Activated CD4-positive, alpha-beta T cell treated with anti-CD3 and anti-CD28 coated beads, Interleukin-2, amount 10 ng/mL, durations not matched to agents 24 days and 14 days (primary cell): Measurements from ENCODE around the gene PRSS53. TPM values are rescaled to one million over a fixed set of nuclear protein-coding genes. Genes with fewer than 3 reads are reported as not detected.

Experiments used
- DNase-seq: peaks from one replicate; pipeline ENCODE4 v3.0.0; 2022
- H3K27ac Mint-ChIP-seq: one replicate; pipeline ENCODE4 v1.8.0; 2022; ENCODE audit warnings: mild to moderate bottlenecking, mixed read lengths
- H3K27me3 Mint-ChIP-seq: one replicate; pipeline ENCODE4 v1.8.0; 2022; ENCODE audit warnings: mixed read lengths
- H3K36me3 Mint-ChIP-seq: one replicate; pipeline ENCODE4 v1.8.0; 2022; ENCODE audit warnings: low read depth, mild to moderate bottlenecking, mixed read lengths
- H3K4me1 Mint-ChIP-seq: one replicate; pipeline ENCODE4 v1.8.0; 2021; ENCODE audit warnings: mixed read lengths
- H3K4me3 Mint-ChIP-seq: one replicate; pipeline ENCODE4 v1.8.0; 2022; ENCODE audit warnings: mild to moderate bottlenecking, moderate library complexity, mixed read lengths
- H3K9me3 Mint-ChIP-seq: one replicate; pipeline ENCODE4 v1.8.0; 2021; ENCODE audit warnings: mixed read lengths
- intact Hi-C: fragments of 100-400 bp; cut with micrococcal nuclease; formaldehyde crosslinking; loops from one replicate; pipeline ENCODE4 v1.15.1; 2023
- total RNA-seq: library from RNA; stranded (reverse); gene quantifications from 2 replicates; pipeline ENCODE4 v1.2.3, GENCODE V29; 2022

Gene PRSS53
- total RNA-seq, 1 donor from 2014 or later = 4.8 TPM

GRCh38 chr16:31129568-31130335 lies 41.0 kb upstream of the PRSS53 start:
- no peak for DNase-seq
- intact Hi-C loops = no loop called here
- Mint-ChIP-seq H3K4me1 (peaks cover 6% of the 10 kb centered on the region), H3K27ac (no peak overlapping the region), H3K9me3 (no peaks in the 10 kb centered on the region), H3K27me3 (no peaks in the 10 kb centered on the region), H3K4me3 (no peak overlapping the region), H3K36me3 (peaks cover 32% of the 10 kb centered on the region)

GRCh38 chr16:31128711-31129567 lies 40.2 kb upstream of the PRSS53 start:
- H3K4me1 Mint-ChIP-seq = peaks cover 6% of the 10 kb centered on the region
- H3K9me3 Mint-ChIP-seq = no peaks in the 10 kb centered on the region
- H3K27me3 Mint-ChIP-seq = no peaks in the 10 kb centered on the region
- H3K27ac Mint-ChIP-seq = peak overlapping the region; percentile 69
- H3K4me3 Mint-ChIP-seq = no peak overlapping the region
- DNase-seq = no peak
- peaks cover 36% of the 10 kb centered on the region for H3K36me3 Mint-ChIP-seq
- intact Hi-C loops = no loop called here

GRCh38 chr16:31127182-31127581 lies 38.4 kb upstream of the PRSS53 start:
- peaks cover 6% of the 10 kb centered on the region for H3K4me1 Mint-ChIP-seq
- H3K36me3 Mint-ChIP-seq = peaks cover 40% of the 10 kb centered on the region
- H3K4me3 Mint-ChIP-seq = no peak overlapping the region
- no peaks in the 10 kb centered on the region for H3K27me3 Mint-ChIP-seq
- H3K9me3 Mint-ChIP-seq = no peaks in the 10 kb centered on the region
- no peak overlapping the region for H3K27ac Mint-ChIP-seq
- intact Hi-C loops = no loop called here
- no peak for DNase-seq

GRCh38 chr16:31125844-31126243 lies 37.1 kb upstream of the PRSS53 start:
- intact Hi-C loops = no loop called here
- Mint-ChIP-seq H3K36me3 (peaks cover 46% of the 10 kb centered on the region), H3K9me3 (no peaks in the 10 kb centered on the region), H3K4me3 (no peak overlapping the region), H3K4me1 (peaks cover 6% of the 10 kb centered on the region), H3K27ac (no peak overlapping the region), H3K27me3 (no peaks in the 10 kb centered on the region)
- no peak for DNase-seq

- H3K4me1 Mint-ChIP-seq = peaks cover 8% of the 10 kb centered on the region
- DNase-seq = no peak
- no peaks in the 10 kb centered on the region for H3K27me3 Mint-ChIP-seq
- peaks cover 35% of the 10 kb centered on the region for H3K36me3 Mint-ChIP-seq
- no peaks in the 10 kb centered on the region for H3K9me3 Mint-ChIP-seq
- no peak overlapping the region for H3K4me3 Mint-ChIP-seq
- no peak overlapping the region for H3K27ac Mint-ChIP-seq
- intact Hi-C loops = no loop called here
Measured at GRCh38 chr16:31120129-31120528, 31.4 kb upstream of the PRSS53 start.

GRCh38 chr16:31118223-31119155 lies 29.7 kb upstream of the PRSS53 start:
- Mint-ChIP-seq H3K9me3 (no peaks in the 10 kb centered on the region), H3K27ac (peak overlapping the region; percentile 89), H3K4me3 (peak overlapping the region; percentile 88), H3K36me3 (peaks cover 32% of the 10 kb centered on the region), H3K4me1 (peaks cover 11% of the 10 kb centered on the region), H3K27me3 (no peaks in the 10 kb centered on the region)
- intact Hi-C loops = loop anchor here (5.0 kb wide), 1 partner anchor 161 kb away; the partner anchor contains the start of gene SETD1A
- DNase-seq = no peak

- DNase-seq = peak; percentile 99
- intact Hi-C loops = loop anchor here (1.0 to 5.0 kb wide), 6 partner anchors 25 to 195 kb away; partner anchors contain the start of genes SETD1A, STX4, ZNF646 and ZNF668
- H3K4me1 Mint-ChIP-seq = peaks cover 11% of the 10 kb centered on the region
Measured at GRCh38 chr16:31117384-31118222, 28.9 kb upstream of the PRSS53 start, which contains the start of gene KAT8. Gene KAT8 (plus strand): TSS chr16:31117664. CDS start chr16:31117682, 18 bp downstream.

GRCh38 chr16:31114468-31114867 lies 25.7 kb upstream of the PRSS53 start:
- no peaks in the 10 kb centered on the region for H3K9me3 Mint-ChIP-seq
- peak overlapping the region; percentile 34 for H3K27ac Mint-ChIP-seq
- DNase-seq = no peak
- intact Hi-C loops = no loop called here
- no peak overlapping the region for H3K4me3 Mint-ChIP-seq
- H3K4me1 Mint-ChIP-seq = peaks cover 19% of the 10 kb centered on the region
- H3K36me3 Mint-ChIP-seq = peaks cover 32% of the 10 kb centered on the region
- H3K27me3 Mint-ChIP-seq = no peaks in the 10 kb centered on the region

More at GRCh38 chr16:31117384-31118222, 28.9 kb upstream of the PRSS53 start, which contains the start of gene KAT8:
- Mint-ChIP-seq H3K9me3 (no peaks in the 10 kb centered on the region), H3K27ac (peak within 1 kb of the TSS; percentile 89), H3K4me3 (peak within 1 kb of the TSS; percentile 88), H3K36me3 (peaks cover 34% of the 10 kb centered on the region), H3K27me3 (no peaks in the 10 kb centered on the region)

- Mint-ChIP-seq H3K36me3 (peaks cover 33% of the 10 kb centered on the region), H3K4me1 (peaks cover 18% of the 10 kb centered on the region), H3K27ac (peak overlapping the region; percentile 71), H3K27me3 (no peaks in the 10 kb centered on the region), H3K4me3 (no peak overlapping the region), H3K9me3 (no peaks in the 10 kb centered on the region)
- no peak for DNase-seq
- intact Hi-C loops = no loop called here
Measured at GRCh38 chr16:31113121-31114120, 24.7 kb upstream of the PRSS53 start.

GRCh38 chr16:31112711-31113110 lies 24.0 kb upstream of the PRSS53 start:
- H3K4me3 Mint-ChIP-seq = no peak overlapping the region
- intact Hi-C loops = no loop called here
- peaks cover 17% of the 10 kb centered on the region for H3K4me1 Mint-ChIP-seq
- DNase-seq = no peak
- H3K27me3 Mint-ChIP-seq = no peaks in the 10 kb centered on the region
- H3K36me3 Mint-ChIP-seq = peaks cover 31% of the 10 kb centered on the region
- no peaks in the 10 kb centered on the region for H3K9me3 Mint-ChIP-seq
- H3K27ac Mint-ChIP-seq = no peak overlapping the region

- H3K4me1 Mint-ChIP-seq = peaks cover 22% of the 10 kb centered on the region
- DNase-seq = no peak
- intact Hi-C loops = no loop called here
- no peaks in the 10 kb centered on the region for H3K9me3 Mint-ChIP-seq
- H3K4me3 Mint-ChIP-seq = no peak overlapping the region
- no peak overlapping the region for H3K27ac Mint-ChIP-seq
- H3K36me3 Mint-ChIP-seq = peaks cover 31% of the 10 kb centered on the region
- H3K27me3 Mint-ChIP-seq = no peaks in the 10 kb centered on the region
Measured at GRCh38 chr16:31111881-31112466, 23.2 kb upstream of the PRSS53 start.
